Pons (tissue), 1 donor: ENCODE measurements around the gene ST3GAL5.
"Not testable (repeated sequence)": the region's sequence is repeated elsewhere in the genome, so short reads cannot be mapped to it uniquely, and the experiment has no call there.

Source experiments
- DNase-seq: peaks from one replicate; pipeline ENCODE4 v3.0.0-alpha.2; 2016; ENCODE audit warnings: low spot score

The ST3GAL5 gene

GRCh38 chr2:85888684-85889626 lies at the start of gene ST3GAL5:
Gene ST3GAL5, minus strand, starts transcription at chr2:85888990. Its CDS starts 85 bp downstream, at chr2:85888905.
- peak; percentile 94 for DNase-seq

GRCh38 chr2:85938456-85938855 lies 49.7 kb upstream of the ST3GAL5 start:
- no peak for DNase-seq

GRCh38 chr2:85937069-85937439 lies 48.3 kb upstream of the ST3GAL5 start:
- no peak for DNase-seq

GRCh38 chr2:85936421-85937068 lies 47.8 kb upstream of the ST3GAL5 start:
- no peak for DNase-seq

- no peak for DNase-seq
Measured at GRCh38 chr2:85935746-85936208, 47.0 kb upstream of the ST3GAL5 start.

- no peak for DNase-seq
Measured at GRCh38 chr2:85935170-85935745, 46.5 kb upstream of the ST3GAL5 start.

- DNase-seq: no peak
Measured at GRCh38 chr2:85933753-85934594, 45.2 kb upstream of the ST3GAL5 start.

GRCh38 chr2:85931151-85931550 lies 42.4 kb upstream of the ST3GAL5 start:
- DNase-seq: not testable (repeated sequence)

GRCh38 chr2:85930129-85931124 lies 41.6 kb upstream of the ST3GAL5 start:
- DNase-seq: no peak

GRCh38 chr2:85929096-85930050 lies 40.6 kb upstream of the ST3GAL5 start:
- DNase-seq: no peak

- DNase-seq: no peak
Measured at GRCh38 chr2:85926931-85927661, 38.3 kb upstream of the ST3GAL5 start.

- DNase-seq: no peak
Measured at GRCh38 chr2:85926526-85926925, 37.7 kb upstream of the ST3GAL5 start.

- DNase-seq: peak; percentile 99
Measured at GRCh38 chr2:85925216-85925671, 36.5 kb upstream of the ST3GAL5 start.

- DNase-seq: peak; percentile 93
Measured at GRCh38 chr2:85924522-85924921, 35.7 kb upstream of the ST3GAL5 start.

GRCh38 chr2:85922199-85922598 lies 33.4 kb upstream of the ST3GAL5 start:
- no peak for DNase-seq

GRCh38 chr2:85921659-85922058 lies 32.9 kb upstream of the ST3GAL5 start:
- DNase-seq: no peak

- DNase-seq: peak; percentile 57
Measured at GRCh38 chr2:85920810-85921545, 32.2 kb upstream of the ST3GAL5 start.
